GM12878 (cell line): ENCODE measurements around the gene HINT2. TPM values are rescaled to one million over a fixed set of nuclear protein-coding genes. Genes with fewer than 3 reads are reported as not detected.

ENCODE experiments used
- CHD4 ChIP-seq: fragments of 200-600 bp; sonication (generic); IDR thresholded peaks from 2 replicates; pipeline ENCODE4 v1.6.1; 2016; ENCODE audit warnings: mild to moderate bottlenecking
- CUX1 ChIP-seq: IDR thresholded peaks from 2 replicates; pipeline ENCODE4 v1.6.1; 2012; ENCODE audit warnings: improper control_type of control experiment, low read depth, low read length; ENCODE audit not compliant: insufficient replicate concordance
- DPF2 ChIP-seq: fragments of 450-650 bp; IDR thresholded peaks from 2 replicates; pipeline ENCODE4 v1.6.1; 2017; ENCODE audit warnings: mild to moderate bottlenecking
- E2F4 ChIP-seq: IDR thresholded peaks from 2 replicates; pipeline ENCODE4 v1.6.1; 2012; ENCODE audit warnings: low read depth, low read length, improper control_type of control experiment
- ELK1 ChIP-seq: IDR thresholded peaks from 2 replicates; pipeline ENCODE4 v1.6.1; 2012; ENCODE audit warnings: low read depth, low read length, improper control_type of control experiment
- GATAD2B ChIP-seq: fragments of 450-650 bp; conservative IDR thresholded peaks from 2 replicates; pipeline ENCODE4 v1.6.1; 2017; ENCODE audit warnings: low read depth, mild to moderate bottlenecking, moderate library complexity
- HDAC6 ChIP-seq: fragments of 200-600 bp; sonication (generic); IDR thresholded peaks from one replicate; pipeline ENCODE4 v1.8.0; 2017; ENCODE audit warnings: antibody characterized with exemption; ENCODE audit not compliant: unreplicated experiment
- HDGF ChIP-seq: fragments of 450-650 bp; IDR thresholded peaks from 2 replicates; pipeline ENCODE4 v1.6.1; 2016; ENCODE audit warnings: antibody characterized with exemption
- IRF4 ChIP-seq: IDR thresholded peaks from 2 replicates; pipeline ENCODE4 v1.6.1; 2011; ENCODE audit warnings: low read depth, low read length
- IRF5 ChIP-seq: fragments of 450-650 bp; IDR thresholded peaks from 2 replicates; pipeline ENCODE4 v1.6.1; 2017; ENCODE audit warnings: borderline replicate concordance
- MTA2 ChIP-seq: fragments of 450-650 bp; IDR thresholded peaks from 2 replicates; pipeline ENCODE4 v1.6.1; 2016; ENCODE audit warnings: low read depth, mild to moderate bottlenecking, moderate library complexity
- NFYA ChIP-seq: IDR thresholded peaks from 2 replicates; pipeline ENCODE4 v1.6.1; 2011; ENCODE audit warnings: low read depth, mild to moderate bottlenecking, low read length, improper control_type of control experiment, borderline replicate concordance
- RAD51 ChIP-seq: fragments of 450-650 bp; IDR thresholded peaks from 2 replicates; pipeline ENCODE4 v1.6.1; 2016; ENCODE audit warnings: moderate library complexity, mild to moderate bottlenecking, inconsistent platforms
- SIX5 ChIP-seq: IDR thresholded peaks from 2 replicates; pipeline ENCODE4 v1.6.1; 2011; ENCODE audit warnings: mild to moderate bottlenecking, low read depth, low read length, moderate library complexity; ENCODE audit not compliant: severe bottlenecking
- TARDBP ChIP-seq: IDR thresholded peaks from 2 replicates; pipeline ENCODE4 v1.6.1; 2016; ENCODE audit warnings: borderline replicate concordance
- TCF3 ChIP-seq: IDR thresholded peaks from 2 replicates; pipeline ENCODE4 v1.6.1; 2012; ENCODE audit warnings: low read depth, mild to moderate bottlenecking, low read length, borderline replicate concordance; ENCODE audit not compliant: insufficient read depth
- TCF7 ChIP-seq: IDR thresholded peaks from 2 replicates; pipeline ENCODE4 v1.6.1; 2014; ENCODE audit warnings: antibody characterized with exemption, borderline replicate concordance
- YY1 ChIP-seq: IDR thresholded peaks from 2 replicates; pipeline ENCODE4 v1.6.1; 2011; ENCODE audit warnings: low read depth, mild to moderate bottlenecking, low read length
- ZBED1 ChIP-seq: IDR thresholded peaks from 2 replicates; pipeline ENCODE4 v1.6.1; 2016; ENCODE audit warnings: borderline replicate concordance
- ZBTB33 ChIP-seq: fragments of 450-650 bp; IDR thresholded peaks from 2 replicates; pipeline ENCODE4 v1.6.1; 2017; ENCODE audit warnings: mild to moderate bottlenecking
- polyA plus RNA-seq, 11 experiments: library from polyadenylated mRNA; depleted of rRNA in 4 of 11; unstranded in 6 of 11; stranded (reverse) in 5 of 11; fragments of >200 nt; fragmentation: Nextera tagmentation in 4 of 11; fragmentation: Illumina TruSeq in 1 of 11; extraction: Ambion mirVana in 4 of 11; extraction: Trizol in 1 of 11; gene quantifications; 1 replicate in 1 of 11; 2 replicates in 10 of 11; pipeline versions ENCODE4 v1.2.1 to v1.2.3, GENCODE V29; 2011 to 2016; ENCODE audit warnings: inconsistent platforms in 2 of 11, missing spikeins in 2 of 11, low read depth in 1 of 11
- total RNA-seq, 4 experiments: library from RNA; depleted of rRNA in 3 of 4; stranded (reverse); fragments of >200 nt in 3 of 4; fragmentation: Illumina TruSeq in 1 of 4; extraction: Trizol in 1 of 4; gene quantifications; 2 replicates each; pipeline versions ENCODE4 v1.2.1 to v1.2.3, GENCODE V29; 2013 to 2021

HINT2 gene
- total and polyA plus RNA-seq, 10 of the 15 experiments (the other 5 are each of a cell fraction or from before 2014, with no cell fraction given), result 12.1 to 144 (median 51.7) TPM

GRCh38 chr9:35812025-35812602 lies 2.7 kb downstream of the HINT2 start, which contains the start of gene SPAG8 (continued):
- TF ChIP-seq CUX1, result no peak
- TF ChIP-seq TARDBP, result peak; percentile 90; the same call in 1 of the 2 replicates
- TF ChIP-seq TCF3, result peak; percentile 60; the same call in 1 of the 2 replicates
- 0 out of 2 replicates have a peak, but pooled peaks have one; percentile 61 for TF ChIP-seq IRF4
- TF ChIP-seq TCF7, result 0 out of 2 replicates have a peak, but pooled peaks have one; percentile 60
- TF ChIP-seq DPF2, result no peak; the same call in 1 of the 2 replicates
- 0 out of 2 replicates have a peak, but pooled peaks have one; percentile 65 for TF ChIP-seq HDGF
- TF ChIP-seq MTA2, result 0 out of 2 replicates have a peak, but pooled peaks have one; percentile 47
- TF ChIP-seq HDAC6, result no peak
- peak; percentile 63; the same call in 1 of the 2 replicates for TF ChIP-seq RAD51
- TF ChIP-seq GATAD2B, result 0 out of 2 replicates have a peak, but pooled peaks have one; percentile 27
- peak; percentile 90 for TF ChIP-seq SIX5
- peak; percentile 92 for TF ChIP-seq YY1
- no peak for TF ChIP-seq NFYA
- peak; percentile 83 for TF ChIP-seq ELK1
- no peak for TF ChIP-seq E2F4
- peak; percentile 54; the same call in 1 of the 2 replicates for TF ChIP-seq ZBED1
- peak; percentile 55; the same call in 1 of the 2 replicates for TF ChIP-seq IRF5
- no peak for TF ChIP-seq CHD4
- no peak for TF ChIP-seq ZBTB33
